NCI-H2227 treated with DMSO at 0.1 percent for 48 hours (cell line): Measurements from ENCODE around the gene NINL.
"Not testable (repeated sequence)": the region's sequence is repeated elsewhere in the genome, so short reads cannot be mapped to it uniquely, and the experiment has no call there.

ENCODE experiments used
- DNase-seq: peaks from one replicate; lab custom pipeline; 2025; lab: John Stamatoyannopoulos, UW

The NINL gene

GRCh38 chr20:25584905-25585704 is at the start of gene NINL:
NINL (minus strand) TSS chr20:25585531; CDS start chr20:25526587, 58,944 bp downstream.
- peak; percentile 69 for DNase-seq

GRCh38 chr20:25632940-25633790 is 47.8 kb upstream of the NINL start:
- no peak for DNase-seq

GRCh38 chr20:25630615-25631014 is 45.3 kb upstream of the NINL start:
- DNase-seq = not testable (repeated sequence)

- DNase-seq = no peak
Measured at GRCh38 chr20:25629816-25630499, 44.6 kb upstream of the NINL start.

GRCh38 chr20:25626779-25627178 is 41.4 kb upstream of the NINL start:
- no peak for DNase-seq

- no peak for DNase-seq
Measured at GRCh38 chr20:25624500-25624939, 39.2 kb upstream of the NINL start.

GRCh38 chr20:25623736-25624499 is 38.6 kb upstream of the NINL start, which contains the start of gene NANP:
NANP (minus strand) TSS chr20:25624014; CDS start chr20:25623948, 66 bp downstream.
- DNase-seq = peak; percentile 99

GRCh38 chr20:25623225-25623735 is 37.9 kb upstream of the NINL start:
- DNase-seq = no peak

- no peak for DNase-seq
Measured at GRCh38 chr20:25622450-25623224, 37.3 kb upstream of the NINL start.

GRCh38 chr20:25622049-25622448 is 36.7 kb upstream of the NINL start:
- DNase-seq = no peak

GRCh38 chr20:25619514-25619913 is 34.2 kb upstream of the NINL start:
- no peak for DNase-seq

- DNase-seq = no peak
Measured at GRCh38 chr20:25608774-25609173, 23.4 kb upstream of the NINL start.

GRCh38 chr20:25606094-25606695 is 20.9 kb upstream of the NINL start:
- no peak for DNase-seq

- DNase-seq = no peak
Measured at GRCh38 chr20:25605148-25605547, 19.8 kb upstream of the NINL start.

GRCh38 chr20:25604611-25605010 is 19.3 kb upstream of the NINL start:
- DNase-seq = no peak

GRCh38 chr20:25602914-25603309 is 17.6 kb upstream of the NINL start:
- not testable (repeated sequence) for DNase-seq

- not testable (repeated sequence) for DNase-seq
Measured at GRCh38 chr20:25602191-25602913, 17.0 kb upstream of the NINL start.

GRCh38 chr20:25601659-25602058 is 16.3 kb upstream of the NINL start:
- no peak for DNase-seq

- DNase-seq = no peak
Measured at GRCh38 chr20:25600632-25601031, 15.3 kb upstream of the NINL start.
